Kidney epithelial cell (primary cell): ENCODE data around the gene ICAM2. TPM values are rescaled to one million over a fixed set of nuclear protein-coding genes. Genes with fewer than 3 reads are reported as not detected.

Experiments
- DNase-seq: peaks from one replicate; pipeline ENCODE4 v3.0.0-alpha.2; 2010; ENCODE audit warnings: low read depth
- H3K27me3 ChIP-seq: 2 replicates; pipeline ENCODE4 v1.6.0; 2011; ENCODE audit warnings: low read length; ENCODE audit not compliant: control insufficient read depth, insufficient read depth
- H3K36me3 ChIP-seq: 2 replicates; pipeline ENCODE4 v1.5.1; 2011; ENCODE audit warnings: low read length; ENCODE audit not compliant: control insufficient read depth, insufficient read depth
- H3K4me3 ChIP-seq: 2 replicates; pipeline ENCODE4 v1.5.1; 2011; ENCODE audit warnings: low read depth, mild to moderate bottlenecking, control low read depth, low read length
- total RNA-seq: library from RNA; depleted of rRNA; stranded (reverse); fragments of >200 nt; gene quantifications from 2 replicates; pipeline ENCODE4 v1.2.3, GENCODE V29; 2015
- TF ChIP-seq, protein P1 (sequence below): IDR thresholded peaks from 2 replicates; pipeline ENCODE4 v1.5.1; 2011; ENCODE audit warnings: mild to moderate bottlenecking, moderate library complexity, low read length, control low read depth, inconsistent platforms; ENCODE audit not compliant: insufficient read depth, poor library complexity, severe bottlenecking

Gene ICAM2
- total RNA-seq, 1 donor from 2014 or later, result 11.5 TPM

DNA sequence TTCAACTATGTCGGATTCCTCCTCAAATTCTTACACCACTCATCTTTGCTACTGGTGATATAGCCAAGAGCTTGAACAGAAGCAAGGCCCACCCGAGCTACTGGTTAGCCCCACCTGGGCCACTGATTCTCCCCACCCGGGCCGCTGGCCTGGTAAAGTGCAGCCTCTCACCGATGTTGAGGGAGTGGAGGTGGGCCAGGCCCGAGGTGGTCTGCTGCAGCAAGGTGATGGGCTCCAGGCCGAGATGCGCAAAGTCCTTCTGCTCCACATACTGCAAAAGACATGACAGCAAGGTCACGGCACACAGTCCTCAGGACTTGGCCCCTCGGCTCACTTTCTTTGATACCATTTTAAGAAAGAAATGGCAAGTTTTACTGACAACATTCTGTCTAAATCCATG is 32.7 kb upstream of the ICAM2 start:
- DNase-seq, result no peak
- H3K36me3 ChIP-seq, result peaks cover 1% of the 10 kb centered on the region

GRCh38 chr17:64051153-64051552 is 30.7 kb upstream of the ICAM2 start:
- no peak for DNase-seq
- TF ChIP-seq, protein P1, sequence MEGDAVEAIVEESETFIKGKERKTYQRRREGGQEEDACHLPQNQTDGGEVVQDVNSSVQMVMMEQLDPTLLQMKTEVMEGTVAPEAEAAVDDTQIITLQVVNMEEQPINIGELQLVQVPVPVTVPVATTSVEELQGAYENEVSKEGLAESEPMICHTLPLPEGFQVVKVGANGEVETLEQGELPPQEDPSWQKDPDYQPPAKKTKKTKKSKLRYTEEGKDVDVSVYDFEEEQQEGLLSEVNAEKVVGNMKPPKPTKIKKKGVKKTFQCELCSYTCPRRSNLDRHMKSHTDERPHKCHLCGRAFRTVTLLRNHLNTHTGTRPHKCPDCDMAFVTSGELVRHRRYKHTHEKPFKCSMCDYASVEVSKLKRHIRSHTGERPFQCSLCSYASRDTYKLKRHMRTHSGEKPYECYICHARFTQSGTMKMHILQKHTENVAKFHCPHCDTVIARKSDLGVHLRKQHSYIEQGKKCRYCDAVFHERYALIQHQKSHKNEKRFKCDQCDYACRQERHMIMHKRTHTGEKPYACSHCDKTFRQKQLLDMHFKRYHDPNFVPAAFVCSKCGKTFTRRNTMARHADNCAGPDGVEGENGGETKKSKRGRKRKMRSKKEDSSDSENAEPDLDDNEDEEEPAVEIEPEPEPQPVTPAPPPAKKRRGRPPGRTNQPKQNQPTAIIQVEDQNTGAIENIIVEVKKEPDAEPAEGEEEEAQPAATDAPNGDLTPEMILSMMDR, result no peak
- Histone ChIP-seq H3K27me3 (no peaks in the 10 kb centered on the region), H3K4me3 (no peak overlapping the region), H3K36me3 (no peaks in the 10 kb centered on the region)

More for the DNA sequence above, 32.7 kb upstream of the ICAM2 start:
- Histone ChIP-seq H3K27me3 (no peaks in the 10 kb centered on the region), H3K4me3 (no peak overlapping the region)
- TF ChIP-seq, protein P1, result no peak

- no peak for DNase-seq
- no peaks in the 10 kb centered on the region for H3K27me3 ChIP-seq
- H3K4me3 ChIP-seq, result no peak overlapping the region
- TF ChIP-seq, protein P1, result no peak
- no peaks in the 10 kb centered on the region for H3K36me3 ChIP-seq
These were observed 28.4 kb upstream of the ICAM2 start for GRCh38 chr17:64048805-64049204.

GRCh38 chr17:64045176-64045575 is 24.7 kb upstream of the ICAM2 start:
- no peak for DNase-seq
- TF ChIP-seq, protein P1, result no peak
- Histone ChIP-seq H3K4me3 (no peak overlapping the region), H3K27me3 (no peaks in the 10 kb centered on the region), H3K36me3 (peaks cover 2% of the 10 kb centered on the region)

DNA sequence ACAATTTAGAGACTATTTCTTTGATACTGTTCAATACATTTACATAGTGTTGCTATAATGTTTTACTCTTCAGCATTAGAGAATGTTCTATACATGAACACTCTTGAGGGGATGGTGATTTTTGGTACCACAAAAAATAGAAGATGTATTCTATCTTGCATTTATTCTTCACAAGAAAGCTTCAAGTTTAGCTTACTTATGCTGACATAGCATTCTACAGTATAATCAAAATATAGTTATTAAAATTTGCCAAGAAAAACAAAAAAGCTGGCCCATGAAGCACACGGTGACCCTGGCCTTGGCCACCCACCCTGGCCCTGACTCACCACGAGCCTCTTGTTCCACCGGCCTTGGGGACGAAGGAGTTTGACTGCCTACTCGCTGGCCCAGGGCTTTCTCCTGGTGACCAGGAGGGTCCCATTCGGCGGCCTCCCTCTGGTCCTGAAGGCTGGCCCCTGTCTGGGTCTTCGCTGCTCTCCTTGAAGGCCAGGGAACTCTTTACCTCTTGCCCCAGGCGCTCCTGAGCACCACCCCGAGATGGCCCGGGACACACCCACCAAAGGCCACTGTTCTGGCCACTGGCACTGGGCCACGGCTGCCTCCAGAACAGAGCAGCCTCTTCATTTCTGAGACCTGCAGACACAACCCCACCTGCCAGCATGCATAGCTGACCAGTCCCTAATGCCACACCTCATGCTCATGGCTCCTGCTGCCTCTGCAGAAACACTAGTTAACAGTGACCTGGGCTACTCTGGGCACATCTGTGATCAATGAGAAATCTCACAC is 22.5 kb upstream of the ICAM2 start:
- TF ChIP-seq, protein P1, result no peak
- no peak for DNase-seq
- Histone ChIP-seq H3K4me3 (no peak overlapping the region), H3K36me3 (peaks cover 2% of the 10 kb centered on the region), H3K27me3 (no peaks in the 10 kb centered on the region)

DNA sequence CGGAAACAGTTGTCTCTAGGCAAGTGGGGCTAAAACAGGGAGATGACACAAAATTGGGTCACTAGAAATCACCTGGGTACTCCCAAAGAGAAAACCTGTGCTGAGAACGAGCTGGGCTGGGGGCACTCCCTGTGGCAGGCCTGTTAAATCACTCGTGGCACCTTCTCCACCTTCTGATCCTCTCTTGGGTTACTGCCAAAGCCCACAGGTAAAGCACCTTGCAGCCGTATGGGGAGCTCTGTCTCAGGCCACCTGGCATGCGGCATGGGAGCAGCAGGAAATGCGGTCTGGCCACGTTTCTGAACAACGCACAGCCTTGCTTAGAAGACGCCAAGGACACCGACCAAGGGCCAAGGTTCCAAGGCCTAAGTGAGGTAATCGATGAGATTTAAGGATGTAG is 21.5 kb upstream of the ICAM2 start:
- TF ChIP-seq, protein P1, result no peak
- Histone ChIP-seq H3K4me3 (no peak overlapping the region), H3K36me3 (peaks cover 2% of the 10 kb centered on the region), H3K27me3 (no peaks in the 10 kb centered on the region)
- no peak for DNase-seq
